ENCODE results near the gene SELE.
"Not testable (repeated sequence)": the region's sequence is repeated elsewhere in the genome, so short reads cannot be mapped to it uniquely, and the experiment has no call there.

Gene SELE

DNA sequence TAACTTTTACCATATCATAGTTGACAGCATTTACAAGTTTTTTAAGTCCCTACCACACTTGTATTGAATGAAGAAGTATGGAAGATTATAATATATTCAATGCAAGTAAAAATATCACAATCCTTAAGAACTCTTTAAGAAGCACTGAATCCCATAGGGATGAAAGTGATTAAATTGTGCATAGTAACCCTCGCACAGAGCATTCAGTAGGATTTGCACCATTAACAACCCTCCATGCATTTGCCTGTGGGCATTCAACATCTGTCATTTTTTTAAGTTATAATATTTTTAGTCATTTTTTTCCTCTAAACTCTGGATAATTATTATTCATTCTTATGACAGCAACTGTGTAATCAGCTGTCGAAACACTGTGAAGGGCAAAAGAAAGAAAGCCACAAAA is 10.1 kb downstream of the SELE start:
- DNase-seq (ENCODE audit: low read depth in 2 of 3, low spot score in 1 of 3): no peak

DNA sequence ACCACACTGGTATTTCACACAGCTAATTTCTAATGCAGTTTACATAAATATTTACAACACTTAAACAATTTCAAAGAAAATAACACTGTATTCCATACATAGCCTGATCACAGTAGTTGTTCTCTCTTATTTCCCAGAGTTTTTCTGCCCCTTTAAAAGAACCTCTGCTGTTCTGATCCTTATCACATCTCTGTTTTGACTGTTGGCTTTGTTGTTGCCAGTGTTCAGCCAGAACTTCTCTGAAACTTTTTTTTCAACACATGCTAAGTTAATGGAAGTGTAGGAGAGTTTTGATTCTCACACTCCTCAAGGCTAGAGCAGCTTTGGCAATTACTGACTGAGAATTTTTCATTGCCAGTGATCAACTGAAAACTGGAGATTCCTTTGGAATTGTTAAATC is 11.1 kb downstream of the SELE start:
- DNase-seq (ENCODE audit: low read depth in 2 of 3, low spot score in 1 of 3): no peak

GRCh38 chr1:169715100-169715499 is 18.8 kb downstream of the SELE start:
- DNase-seq (ENCODE audit: low read depth in 2 of 3, low spot score in 1 of 3): not testable (repeated sequence)

GRCh38 chr1:169713090-169713489 is 20.8 kb downstream of the SELE start:
- not testable (repeated sequence) for DNase-seq (ENCODE audit: low read depth in 2 of 3, low spot score in 1 of 3)

GRCh38 chr1:169712309-169712631 is 21.6 kb downstream of the SELE start:
- DNase-seq (ENCODE audit: low read depth in 2 of 3, low spot score in 1 of 3): no peak

DNA sequence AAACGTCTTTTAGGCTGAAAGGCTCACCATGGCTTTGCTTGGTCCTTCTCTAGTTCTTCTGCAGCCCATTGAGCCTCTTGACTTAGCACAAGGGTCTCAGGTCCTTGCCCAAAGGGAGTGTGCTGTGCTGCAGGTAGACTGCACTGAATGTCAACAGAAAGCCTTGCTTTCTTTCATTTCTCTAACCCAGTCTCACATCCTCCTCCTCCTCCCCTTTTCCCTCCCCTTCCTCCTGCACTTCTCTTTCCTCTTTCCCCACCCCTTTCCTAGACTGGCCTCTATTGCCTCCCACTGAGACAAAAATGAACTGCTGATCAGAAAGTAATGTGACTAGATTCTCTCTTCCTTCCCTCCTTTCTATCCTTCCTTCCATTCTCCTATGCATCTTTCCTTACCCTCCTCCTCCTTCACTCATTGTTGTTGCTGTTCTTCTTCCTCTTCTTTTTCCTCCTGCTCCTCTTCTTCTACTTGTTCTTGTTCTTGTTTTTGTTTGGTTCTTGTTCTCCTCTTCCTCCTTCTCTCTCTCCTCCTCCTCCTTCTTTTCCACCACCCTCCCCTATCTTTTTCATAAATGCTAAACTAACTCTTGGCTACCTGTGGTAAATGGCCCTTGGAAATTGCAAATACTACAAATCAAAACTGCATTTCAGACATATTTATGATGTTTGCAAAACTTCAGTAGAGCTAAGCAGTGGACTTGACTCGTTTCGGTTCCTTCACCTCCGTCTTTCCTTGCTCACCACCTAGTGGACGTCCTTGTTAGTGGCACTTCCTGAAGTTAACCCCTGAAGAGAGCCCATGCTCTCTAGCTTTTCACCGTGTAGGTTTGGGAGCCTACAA is 22.2 kb downstream of the SELE start, which contains the start of gene SELL:
Gene SELL (minus strand): TSS at position 152 of the 840 bp plus-strand sequence. CDS start 122 bp downstream, at position 30.
- DNase-seq (ENCODE audit: low read depth in 2 of 3, low spot score in 1 of 3): peak; percentile 60 to 76 (median 60)

DNA sequence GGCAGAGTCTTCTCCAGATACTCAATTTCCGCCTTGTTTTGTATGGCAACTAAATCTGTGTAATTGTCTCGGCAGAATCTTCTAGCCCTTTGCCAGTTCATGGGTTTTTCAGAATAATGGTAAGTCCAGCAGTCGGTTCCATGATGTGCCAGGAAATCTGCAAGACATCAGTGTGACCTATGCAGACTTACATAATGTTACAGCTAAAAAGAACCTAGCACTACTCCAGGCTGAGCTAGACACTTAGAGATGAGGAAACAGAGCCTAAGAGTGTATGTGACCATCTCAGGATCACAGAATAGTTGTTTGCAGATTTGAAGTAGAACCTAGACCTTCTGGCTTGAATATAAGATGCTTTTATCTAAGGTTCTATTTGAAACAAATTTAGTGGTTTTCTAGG is 25.2 kb downstream of the SELE start:
- DNase-seq (ENCODE audit: low read depth in 2 of 3, low spot score in 1 of 3): no peak

DNA sequence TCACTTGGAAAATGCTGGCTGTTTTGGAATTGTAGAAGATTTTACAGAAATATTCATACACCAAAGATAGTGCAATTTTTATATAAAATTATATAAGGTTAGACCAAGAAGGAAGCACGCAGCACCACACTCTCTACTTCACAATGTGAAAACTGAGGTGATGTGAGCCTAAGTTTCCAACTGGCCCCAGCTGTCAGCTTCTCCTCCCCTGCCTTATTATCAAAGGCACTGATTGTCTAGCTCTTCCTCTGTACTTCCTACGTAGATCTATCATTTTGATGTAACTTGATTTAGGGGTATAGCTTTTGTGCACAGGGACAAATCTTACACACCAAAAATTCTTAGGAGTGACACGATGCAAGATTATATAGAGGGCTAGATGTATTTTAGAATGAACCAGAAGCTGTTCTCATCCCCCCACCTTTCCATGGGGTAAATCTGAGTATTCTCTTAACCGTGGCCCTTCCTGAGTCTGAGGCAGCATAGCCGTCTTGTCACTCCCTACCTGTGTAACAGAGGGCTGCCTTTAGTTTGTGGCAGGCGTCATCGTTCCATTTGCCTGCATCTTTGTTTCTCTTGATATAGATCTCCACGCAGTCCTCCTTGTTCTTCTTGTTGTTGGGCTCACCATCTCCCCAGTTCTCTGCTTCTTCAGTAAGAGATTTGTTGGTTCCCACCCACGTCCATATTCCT is 25.8 kb downstream of the SELE start:
- DNase-seq (ENCODE audit: low read depth in 2 of 3, low spot score in 1 of 3): no peak

DNA sequence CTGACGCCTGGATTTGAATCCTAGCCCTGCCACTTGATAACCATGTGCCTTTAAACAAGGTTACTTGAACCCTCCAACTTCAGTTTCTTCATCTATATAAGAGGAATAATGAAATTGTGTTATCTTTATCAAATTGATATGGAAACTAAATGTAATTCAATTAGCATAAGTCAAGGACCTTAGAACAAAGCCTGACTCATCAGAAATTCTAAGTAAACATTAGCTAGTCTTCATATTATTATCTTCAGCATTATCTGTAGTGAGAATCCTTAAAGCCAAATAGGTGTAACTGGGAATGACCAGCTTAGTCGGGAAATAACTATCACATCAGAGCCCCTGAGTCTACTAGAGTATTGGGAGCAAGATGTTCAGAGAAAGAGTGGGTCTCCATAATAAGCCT is 29.1 kb downstream of the SELE start:
- no peak for DNase-seq (ENCODE audit: low read depth in 2 of 3, low spot score in 1 of 3)

- DNase-seq (ENCODE audit: low read depth in 2 of 3, low spot score in 1 of 3): no peak
These were observed 32.4 kb downstream of the SELE start for GRCh38 chr1:169701261-169702005.

GRCh38 chr1:169699707-169700106 is 34.2 kb downstream of the SELE start:
- no peak for DNase-seq (ENCODE audit: low read depth in 2 of 3, low spot score in 1 of 3)

DNA sequence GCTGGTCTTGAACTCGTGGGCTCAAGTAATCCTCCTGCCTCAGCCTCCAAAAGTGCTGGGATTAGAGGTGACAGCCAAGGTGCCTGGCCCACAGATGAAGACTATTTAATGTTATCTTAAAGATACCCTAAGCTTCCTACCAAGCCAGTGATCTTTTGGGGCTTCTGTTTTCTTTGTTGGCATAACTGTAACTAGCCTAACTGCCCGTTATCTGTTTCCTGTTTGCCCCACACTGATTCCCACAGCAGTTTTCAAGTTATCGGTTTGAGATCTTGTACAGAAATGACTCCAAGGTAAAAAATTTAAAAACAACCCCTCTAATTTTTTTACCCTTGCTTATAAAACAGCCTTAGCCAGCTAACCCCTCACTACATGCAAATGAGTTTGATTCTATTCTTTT is 34.9 kb downstream of the SELE start:
- DNase-seq (ENCODE audit: low read depth in 2 of 3, low spot score in 1 of 3): no peak

DNA sequence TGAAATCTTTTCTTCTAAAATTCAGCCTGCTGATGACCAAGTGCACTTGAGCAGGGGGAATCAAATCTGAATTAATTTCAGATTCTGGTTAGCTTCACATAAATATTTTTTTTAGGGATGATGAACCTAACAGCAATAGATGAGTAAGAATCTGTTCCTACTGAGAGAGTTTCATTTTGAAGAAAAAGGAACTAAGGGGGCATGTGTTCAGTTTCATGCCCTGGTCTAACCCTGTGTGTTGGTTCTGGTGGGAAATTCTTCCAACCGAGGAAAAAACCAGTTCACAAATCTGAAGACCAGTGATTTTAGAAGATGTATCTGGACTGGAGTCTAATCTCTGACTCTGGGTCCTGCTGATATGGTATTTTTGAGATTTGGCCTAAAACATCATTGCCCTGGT is 36.1 kb downstream of the SELE start:
- DNase-seq (ENCODE audit: low read depth in 2 of 3, low spot score in 1 of 3): no peak

DNA sequence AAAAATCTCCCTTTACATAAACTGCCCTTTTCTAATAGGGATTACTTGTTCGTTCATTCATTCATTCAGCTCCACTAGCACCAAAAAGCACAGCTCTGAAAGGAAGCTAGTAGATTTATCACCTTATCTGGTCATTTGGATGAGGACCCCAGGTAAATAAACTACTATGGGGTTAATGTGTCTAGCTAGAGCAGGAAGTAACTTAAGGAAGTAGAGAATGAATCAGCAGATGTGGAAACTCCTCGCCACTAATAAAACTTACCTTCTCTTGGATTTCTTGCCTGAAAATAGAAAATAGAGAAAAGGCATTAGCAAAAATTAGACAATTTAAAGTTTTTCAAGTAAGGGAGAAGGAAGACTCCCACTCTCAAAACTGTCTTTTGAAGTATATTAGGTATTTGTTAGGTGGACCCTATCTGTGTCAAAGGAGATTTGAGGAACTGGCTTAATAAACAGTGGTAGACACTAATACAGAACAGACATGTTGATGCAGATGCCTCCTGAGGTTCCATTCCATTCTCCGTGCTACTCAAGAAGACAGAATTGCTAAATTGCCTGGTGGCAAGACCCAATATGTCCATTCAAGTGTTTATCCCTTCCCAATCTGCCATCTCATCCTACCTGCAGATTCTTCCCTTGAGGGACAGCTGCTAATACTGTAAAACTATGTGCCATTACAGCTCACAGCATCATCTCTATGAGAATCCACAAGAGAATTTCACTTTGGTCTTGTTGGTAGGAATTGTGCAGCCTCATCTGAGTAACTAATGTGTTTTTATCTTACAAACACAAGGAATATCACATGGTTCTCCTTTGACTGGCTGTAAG is 37.4 kb downstream of the SELE start:
- no peak for DNase-seq (ENCODE audit: low read depth in 2 of 3, low spot score in 1 of 3)

GRCh38 chr1:169694304-169695075 is 39.4 kb downstream of the SELE start:
- no peak for DNase-seq (ENCODE audit: low read depth in 2 of 3, low spot score in 1 of 3)

- no peak for DNase-seq (ENCODE audit: low read depth in 2 of 3, low spot score in 1 of 3)
These were observed 41.0 kb downstream of the SELE start for GRCh38 chr1:169692756-169693460.

DNA sequence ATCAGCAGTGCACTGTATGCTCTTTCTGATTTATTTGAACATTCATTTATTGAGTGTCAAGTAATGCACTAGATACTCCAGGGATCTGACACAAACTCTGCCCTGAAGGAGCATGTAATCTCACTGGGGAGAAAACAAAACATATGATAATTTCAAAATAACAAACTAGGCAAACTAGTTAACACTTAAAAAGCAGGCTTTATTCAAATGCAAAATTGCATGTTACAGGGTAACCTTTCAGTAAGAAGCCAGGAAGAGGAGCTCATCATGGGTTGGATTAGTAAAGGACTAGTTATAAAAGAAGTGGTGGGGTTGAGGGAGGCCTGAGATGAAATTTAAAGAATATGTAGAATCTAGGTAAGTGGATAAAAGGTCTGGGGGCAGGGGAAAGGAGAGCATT is 43.4 kb downstream of the SELE start:
- no peak for DNase-seq (ENCODE audit: low read depth in 2 of 3, low spot score in 1 of 3)

DNA sequence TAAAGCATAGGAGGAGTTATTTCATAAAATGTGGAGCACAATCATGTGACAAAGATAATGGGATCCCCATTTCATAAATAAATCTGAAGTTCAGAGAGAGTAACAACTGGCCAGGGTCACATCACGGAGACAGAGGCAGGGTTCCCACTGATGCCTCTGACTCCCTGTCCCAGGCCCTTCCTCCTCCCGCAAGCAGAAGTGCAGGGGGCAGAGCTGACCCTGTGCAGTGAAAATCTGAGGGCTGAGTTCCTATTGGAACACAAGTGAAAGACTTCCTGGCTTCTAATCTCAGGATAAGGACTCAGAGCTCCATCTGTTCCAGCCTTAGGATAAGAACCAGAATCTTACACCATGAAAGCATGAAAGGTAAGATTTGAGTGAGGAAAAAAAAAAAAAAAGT is 44.5 kb downstream of the SELE start:
- DNase-seq (ENCODE audit: low read depth in 2 of 3, low spot score in 1 of 3): no peak

DNA sequence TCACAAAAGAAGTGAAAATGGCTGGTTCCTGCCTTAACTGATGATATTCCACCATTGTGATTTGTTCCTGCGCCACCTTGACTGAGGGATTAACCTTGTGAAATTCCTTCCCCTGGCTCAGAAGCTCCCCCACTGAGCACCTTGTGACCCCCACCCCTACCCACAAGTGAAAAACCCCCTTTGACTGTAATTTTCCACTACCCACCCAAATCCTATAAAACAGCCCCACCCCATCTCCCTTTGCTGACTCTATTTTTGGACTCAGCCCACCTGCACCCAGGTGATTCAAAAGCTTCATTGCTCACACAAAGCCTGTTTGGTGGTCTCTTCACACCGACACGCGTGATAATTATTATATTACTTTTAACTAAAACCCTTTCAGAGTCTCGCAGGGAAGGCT is 45.5 kb downstream of the SELE start:
- DNase-seq (ENCODE audit: low read depth in 2 of 3, low spot score in 1 of 3): not testable (repeated sequence)

DNA sequence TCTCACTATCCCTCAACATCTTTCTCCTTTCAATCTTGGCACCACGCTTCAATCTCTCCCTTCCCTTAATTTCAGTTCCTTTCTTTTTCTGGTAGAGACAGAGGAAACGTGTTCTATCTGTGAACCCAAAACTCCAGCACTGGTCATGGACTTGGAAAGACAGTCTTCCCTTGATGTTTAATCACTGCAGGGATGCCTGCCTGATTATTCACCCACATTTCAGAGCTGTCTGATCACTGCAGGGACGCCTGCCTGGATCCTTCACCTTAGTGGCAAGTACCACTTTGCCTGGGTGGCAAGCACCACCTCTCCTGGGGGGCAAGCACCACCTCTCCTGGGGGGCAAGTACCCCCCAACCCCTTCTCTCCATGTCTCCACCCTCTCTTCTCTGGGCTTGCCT is 50.2 kb downstream of the SELE start:
- no peak for DNase-seq (ENCODE audit: low read depth in 2 of 3, low spot score in 1 of 3)
